ENCODE results near the gene CFAP90. TPM values are rescaled to one million over a fixed set of nuclear protein-coding genes. Genes with fewer than 3 reads are reported as not detected.

Gene CFAP90
- total RNA-seq, 4 donors from 2014 or later: not detected

GRCh38 chr5:7886849-7887475 lies 36.0 kb upstream of the CFAP90 start:
- H3K9me3 ChIP-seq: no peaks in the 10 kb centered on the region
- H3K27ac ChIP-seq: no peak overlapping the region
- H3K4me3 ChIP-seq: no peak overlapping the region
- peaks cover 0 to 76% (median 0%) of the 10 kb centered on the region in 3 donors for H3K36me3 ChIP-seq
- DNase-seq: no peak
- H3K4me1 ChIP-seq: no peaks in the 10 kb centered on the region
- TF ChIP-seq CTCF (IDR thresholded peaks at IDR 0.05) (peak in 4 of 6 experiments; percentile 43 to 75 (median 68)), POLR2A (IDR thresholded peaks at IDR 0.05) (no peak)
- H3K27me3 ChIP-seq: no peaks in the 10 kb centered on the region

GRCh38 chr5:7884491-7885267 lies 33.7 kb upstream of the CFAP90 start:
- no peak for DNase-seq
- Histone ChIP-seq H3K4me1 (peaks cover 0 to under 1% (median 0%) of the 10 kb centered on the region in 4 donors), H3K27ac (no peak overlapping the region), H3K4me3 (no peak overlapping the region), H3K27me3 (no peaks in the 10 kb centered on the region), H3K9me3 (no peaks in the 10 kb centered on the region), H3K36me3 (peaks cover 0 to 84% (median 0%) of the 10 kb centered on the region in 3 donors)
- no peak for TF ChIP-seq POLR2A (IDR thresholded peaks at IDR 0.05)
- TF ChIP-seq CTCF (IDR thresholded peaks at IDR 0.05): no peak

- no peak overlapping the region for H3K4me3 ChIP-seq
- no peak overlapping the region for H3K27ac ChIP-seq
- no peaks in the 10 kb centered on the region for H3K9me3 ChIP-seq
- H3K36me3 ChIP-seq: peaks cover 0 to 79% (median 0%) of the 10 kb centered on the region in 3 donors
- DNase-seq: no peak
- no peaks in the 10 kb centered on the region for H3K27me3 ChIP-seq
- TF ChIP-seq CTCF (IDR thresholded peaks at IDR 0.05): no peak
- TF ChIP-seq POLR2A (IDR thresholded peaks at IDR 0.05): no peak
- H3K4me1 ChIP-seq: peaks cover 0 to 16% (median 0%) of the 10 kb centered on the region in 4 donors
These were observed 32.0 kb upstream of the CFAP90 start for GRCh38 chr5:7882926-7883325.

GRCh38 chr5:7881816-7882215 lies 30.9 kb upstream of the CFAP90 start:
- Histone ChIP-seq H3K27ac (no peak overlapping the region), H3K4me1 (peaks cover 0 to 20% (median 0%) of the 10 kb centered on the region in 4 donors), H3K36me3 (peaks cover 0 to 80% (median 0%) of the 10 kb centered on the region in 3 donors), H3K27me3 (no peaks in the 10 kb centered on the region), H3K4me3 (no peak overlapping the region), H3K9me3 (no peaks in the 10 kb centered on the region)
- TF ChIP-seq POLR2A (IDR thresholded peaks at IDR 0.05): no peak
- TF ChIP-seq CTCF (IDR thresholded peaks at IDR 0.05): no peak
- DNase-seq: no peak

- no peak for TF ChIP-seq CTCF (IDR thresholded peaks at IDR 0.05)
- no peak for TF ChIP-seq POLR2A (IDR thresholded peaks at IDR 0.05)
- no peak for DNase-seq
- H3K36me3 ChIP-seq: peaks cover 0 to 82% (median 0%) of the 10 kb centered on the region in 3 donors
- no peaks in the 10 kb centered on the region for H3K27me3 ChIP-seq
- H3K4me1 ChIP-seq: peaks cover 0 to 20% (median 0%) of the 10 kb centered on the region in 4 donors
- no peak overlapping the region for H3K27ac ChIP-seq
- no peaks in the 10 kb centered on the region for H3K9me3 ChIP-seq
- no peak overlapping the region for H3K4me3 ChIP-seq
These were observed 30.2 kb upstream of the CFAP90 start for GRCh38 chr5:7881091-7881490.

All from Peyer's patch (tissue), 4 donors.